ENCODE data around the gene FLNB. TPM values are rescaled to one million over a fixed set of nuclear protein-coding genes. Genes with fewer than 3 reads are reported as not detected.

Gene FLNB
- total RNA-seq, 1 donor from 2014 or later, result 83.3 TPM

GRCh38 chr3:58204720-58205119, 196.5 kb downstream of the FLNB start:
- no peak overlapping the region for H3K4me3 ChIP-seq
- H3K4me1 ChIP-seq, result peaks cover 14% of the 10 kb centered on the region
- DNase-seq (no peak), ATAC-seq (no peak)
- intact Hi-C loops (cut with DNase I), result no loop called here
- H3K27me3 ChIP-seq (ENCODE audit: low read depth), result no peaks in the 10 kb centered on the region
- H3K9me3 ChIP-seq, result no peaks in the 10 kb centered on the region
- no peaks in the 10 kb centered on the region for H3K36me3 ChIP-seq
- H3K27ac ChIP-seq, result no peak overlapping the region
- TF ChIP-seq CTCF (IDR thresholded peaks at IDR 0.05), result no peak

DNA sequence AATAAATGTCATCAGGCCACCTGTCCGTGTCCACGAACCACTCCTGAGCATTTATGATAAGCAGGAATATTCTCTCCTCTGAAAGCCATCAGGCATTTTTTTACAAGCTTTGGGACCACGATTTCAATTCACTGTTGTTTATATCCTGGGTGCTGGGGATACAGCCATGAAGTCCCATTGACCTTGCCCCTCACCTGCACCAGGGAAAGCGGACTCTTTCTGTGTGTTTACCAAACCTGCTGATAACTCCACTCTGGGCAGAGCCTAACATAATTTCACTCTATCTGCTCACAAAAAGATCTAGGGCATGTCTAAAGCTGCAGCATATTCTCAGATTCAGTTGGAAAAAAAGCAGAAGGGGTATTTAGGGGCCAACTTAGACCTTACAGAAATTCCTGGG, 197.8 kb downstream of the FLNB start:
- DNase-seq, result no peak
- no peak for TF ChIP-seq CTCF (IDR thresholded peaks at IDR 0.05)
- H3K36me3 ChIP-seq, result no peaks in the 10 kb centered on the region
- H3K27ac ChIP-seq, result no peak overlapping the region
- no peaks in the 10 kb centered on the region for H3K27me3 ChIP-seq (ENCODE audit: low read depth)
- H3K4me1 ChIP-seq, result peaks cover 11% of the 10 kb centered on the region
- no peak for ATAC-seq
- no peak overlapping the region for H3K4me3 ChIP-seq
- intact Hi-C loops (cut with DNase I), result no loop called here
- no peaks in the 10 kb centered on the region for H3K9me3 ChIP-seq

DNA sequence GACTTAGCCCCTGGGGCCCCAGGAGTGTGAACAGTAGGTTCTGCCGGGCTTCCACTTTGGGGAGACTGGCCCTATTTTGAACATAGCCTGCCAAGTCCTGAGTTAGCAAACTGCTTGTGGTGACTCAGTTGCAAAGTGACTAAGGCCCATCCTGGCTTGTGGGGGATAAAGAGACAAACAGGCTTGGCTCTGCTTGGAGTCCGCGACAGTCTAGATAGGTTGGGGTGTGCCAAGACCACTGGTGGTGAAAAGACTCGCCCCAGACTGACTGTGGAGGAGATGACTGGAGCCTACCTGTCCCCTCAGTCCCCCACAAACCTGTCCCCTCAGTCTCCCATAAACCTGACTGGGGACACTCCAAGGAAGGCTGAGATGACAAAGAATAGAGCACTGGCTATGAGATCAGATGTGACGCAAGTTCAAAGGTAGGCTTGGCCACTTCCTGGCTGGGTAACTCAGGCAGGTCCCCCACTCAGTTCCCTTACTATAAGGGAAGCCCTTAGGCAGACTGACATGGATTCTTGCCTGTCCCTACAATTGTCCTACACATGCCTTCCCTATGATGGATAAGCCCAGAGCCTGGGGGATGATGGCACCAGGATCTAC, 198.3 kb downstream of the FLNB start:
- Histone ChIP-seq H3K4me1 (peaks cover 6% of the 10 kb centered on the region), H3K4me3 (no peak overlapping the region), H3K9me3 (no peaks in the 10 kb centered on the region), H3K27me3 (ENCODE audit: low read depth) (no peaks in the 10 kb centered on the region), H3K27ac (no peak overlapping the region), H3K36me3 (no peaks in the 10 kb centered on the region)
- intact Hi-C loops (cut with DNase I), result no loop called here
- no peak for TF ChIP-seq CTCF (IDR thresholded peaks at IDR 0.05)
- ATAC-seq (no peak), DNase-seq (no peak)

DNA sequence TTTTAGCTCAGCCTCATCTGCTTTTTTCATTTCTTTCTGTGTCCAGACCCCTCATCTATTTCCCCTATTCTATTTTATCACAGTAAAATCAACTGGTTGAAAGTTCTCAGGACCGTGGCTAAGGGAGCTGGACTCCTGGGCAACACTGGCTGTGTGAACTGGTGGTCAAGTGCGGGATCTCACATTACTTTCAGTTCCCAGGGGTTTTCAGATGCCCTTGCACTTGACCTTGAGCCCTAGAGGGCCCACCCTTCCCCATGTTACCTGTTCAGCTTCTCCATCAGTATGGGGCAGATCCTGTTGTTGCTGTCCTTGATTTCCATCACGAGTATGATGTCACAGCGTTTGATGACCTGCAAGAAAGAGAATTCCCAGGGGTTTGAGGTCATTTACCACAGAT, 199.7 kb downstream of the FLNB start:
- H3K4me1 ChIP-seq, result peaks cover 3% of the 10 kb centered on the region
- H3K9me3 ChIP-seq, result no peaks in the 10 kb centered on the region
- no peaks in the 10 kb centered on the region for H3K36me3 ChIP-seq
- no peak for TF ChIP-seq CTCF (IDR thresholded peaks at IDR 0.05)
- ATAC-seq (no peak), DNase-seq (no peak)
- H3K4me3 ChIP-seq, result no peak overlapping the region
- no peak overlapping the region for H3K27ac ChIP-seq
- H3K27me3 ChIP-seq (ENCODE audit: low read depth), result no peaks in the 10 kb centered on the region
- intact Hi-C loops (cut with DNase I), result no loop called here

DNA sequence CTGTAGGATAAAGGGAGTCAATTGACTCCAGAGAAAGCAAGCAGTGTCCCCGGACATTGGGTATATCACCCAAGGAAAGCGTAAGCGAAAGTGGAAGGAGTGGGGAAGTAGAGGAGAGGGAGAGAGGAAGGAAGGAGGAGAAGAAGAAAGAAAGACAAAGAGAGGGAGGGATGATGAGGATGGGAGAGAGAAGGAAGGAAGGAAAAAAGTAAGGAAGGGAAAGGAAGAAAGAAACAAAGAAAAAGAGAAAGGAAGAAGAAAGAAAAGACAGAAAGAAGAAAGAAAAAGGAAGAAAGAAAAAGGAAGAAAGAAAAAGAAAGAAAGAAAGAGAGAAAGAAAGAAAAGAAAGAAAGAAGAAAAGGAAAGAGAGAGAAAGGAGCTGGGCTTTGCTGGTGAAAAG, 201.7 kb downstream of the FLNB start:
- no peak overlapping the region for H3K4me3 ChIP-seq
- no peaks in the 10 kb centered on the region for H3K27me3 ChIP-seq (ENCODE audit: low read depth)
- intact Hi-C loops (cut with DNase I), result no loop called here

More for the DNA sequence above, 201.7 kb downstream of the FLNB start:
- H3K36me3 ChIP-seq, result no peaks in the 10 kb centered on the region
- no peak for TF ChIP-seq CTCF (IDR thresholded peaks at IDR 0.05)
- ATAC-seq, result no peak
- DNase-seq, result no peak
- H3K4me1 ChIP-seq, result peaks cover 11% of the 10 kb centered on the region
- no peak overlapping the region for H3K27ac ChIP-seq
- no peaks in the 10 kb centered on the region for H3K9me3 ChIP-seq

All from lower lobe of right lung (tissue), 2 donors.